WERI-Rb-1 (cell line): ENCODE data around the gene GBA2.

Experiments used
- DNase-seq: peaks from one replicate; pipeline ENCODE4 v3.0.0-alpha.2; 2020
- H3K27ac ChIP-seq: fragments of 250-450 bp; sonication (Bioruptor Pico); 2 replicates; pipeline ENCODE4 v1.5.1; 2020; ENCODE audit warnings: mild to moderate bottlenecking, moderate library complexity
- H3K27me3 ChIP-seq: fragments of 250-450 bp; sonication (Bioruptor Pico); 2 replicates; pipeline ENCODE4 v1.5.1; 2021; ENCODE audit warnings: mild to moderate bottlenecking, low read depth, moderate library complexity; ENCODE audit not compliant: insufficient read depth, severe bottlenecking
- H3K36me3 ChIP-seq: fragments of 250-450 bp; sonication (Bioruptor Pico); 2 replicates; pipeline ENCODE4 v1.5.1; 2020; ENCODE audit warnings: mild to moderate bottlenecking, moderate library complexity
- H3K4me3 ChIP-seq: 2 replicates; pipeline ENCODE4 v1.5.1; 2011; ENCODE audit warnings: low read depth, mild to moderate bottlenecking, control low read depth, low read length
- H3K9me3 ChIP-seq: fragments of 250-450 bp; sonication (Bioruptor Pico); 2 replicates; pipeline ENCODE4 v1.5.1; 2021; ENCODE audit warnings: mild to moderate bottlenecking, moderate library complexity; ENCODE audit not compliant: severe bottlenecking
- CTCF ChIP-seq: IDR thresholded peaks from 2 replicates; pipeline ENCODE4 v1.5.1; 2011; ENCODE audit warnings: low read depth, mild to moderate bottlenecking, control low read depth, inconsistent platforms, low read length

Gene GBA2

DNA sequence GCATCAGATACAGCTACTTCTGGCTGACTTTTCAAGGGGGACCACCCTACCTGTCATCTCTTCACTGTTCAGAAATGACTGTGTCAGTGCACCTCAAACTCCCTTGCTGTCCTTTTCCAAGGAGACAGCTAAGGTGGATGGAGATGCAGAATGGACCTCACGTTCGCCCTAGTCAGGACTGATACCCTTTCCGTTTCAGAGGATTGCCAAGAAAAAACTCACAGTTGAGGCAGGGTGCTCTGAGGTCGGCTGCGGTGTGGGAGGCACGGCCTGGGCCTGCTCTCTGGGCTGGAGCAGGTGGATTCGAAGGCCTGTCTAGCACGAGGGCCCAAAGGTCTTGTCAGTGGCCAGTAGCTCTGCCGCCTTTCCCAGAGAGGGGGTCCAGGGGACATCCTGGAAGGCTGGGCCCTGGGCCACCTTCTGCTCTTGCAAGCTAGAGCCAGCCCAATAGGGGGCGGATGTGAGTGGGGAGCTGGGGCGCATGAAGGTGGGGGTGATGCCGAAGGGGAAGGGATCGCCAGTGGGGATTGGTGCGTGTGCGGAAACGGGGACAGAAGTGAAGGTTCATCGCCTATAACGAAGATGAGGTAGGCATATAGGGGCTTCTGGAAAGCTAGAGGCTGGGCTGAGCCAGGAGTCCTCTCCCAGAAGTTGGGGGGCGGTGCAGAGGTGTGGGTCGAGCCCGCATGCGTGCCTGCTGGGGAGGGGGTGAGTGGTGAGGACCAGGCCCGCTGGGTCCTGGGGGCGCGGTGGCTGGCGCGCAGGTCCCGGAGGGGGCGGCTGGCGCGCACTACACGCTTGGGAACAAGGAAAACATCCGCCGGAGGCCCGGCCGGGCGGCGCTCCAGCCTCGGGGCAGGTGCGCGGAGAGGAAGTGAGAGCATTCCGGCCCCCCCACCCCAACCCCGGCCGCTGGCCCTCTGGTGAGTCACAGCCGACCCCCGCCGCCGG is 7.5 kb upstream of the GBA2 start:
- Histone ChIP-seq H3K36me3 (peaks cover 26% of the 10 kb centered on the region), H3K9me3 (no peaks in the 10 kb centered on the region), H3K4me3 (peak overlapping the region; percentile 90), H3K27ac (peak overlapping the region; percentile 87), H3K27me3 (no peaks in the 10 kb centered on the region)
- peak; percentile 90 for DNase-seq
- peak; percentile 85 for TF ChIP-seq CTCF

DNA sequence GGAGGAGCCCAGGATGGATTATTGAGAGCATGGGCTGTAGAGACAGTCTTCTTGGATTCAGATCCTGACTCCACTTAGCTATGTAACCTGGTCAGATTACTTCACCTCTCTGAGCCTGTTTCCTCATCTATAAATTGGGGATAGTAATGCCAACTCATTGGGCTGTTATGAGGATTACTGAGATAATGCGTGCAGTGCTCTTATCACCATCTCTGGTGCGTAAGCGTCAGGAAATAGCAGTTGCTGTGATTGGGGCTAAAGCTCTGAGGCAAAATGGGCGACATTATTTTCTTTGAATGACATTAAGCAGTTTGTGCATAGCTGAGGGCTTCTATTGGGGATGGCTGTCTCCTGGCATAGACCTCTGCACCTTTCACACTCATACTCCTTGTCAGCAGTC is 6.0 kb upstream of the GBA2 start:
- DNase-seq, result no peak
- H3K4me3 ChIP-seq, result no peak overlapping the region
- H3K36me3 ChIP-seq, result peaks cover 21% of the 10 kb centered on the region
- no peak for TF ChIP-seq CTCF
- no peak overlapping the region for H3K27ac ChIP-seq
- no peaks in the 10 kb centered on the region for H3K27me3 ChIP-seq
- no peaks in the 10 kb centered on the region for H3K9me3 ChIP-seq

- TF ChIP-seq CTCF, result no peak
- H3K36me3 ChIP-seq, result peaks cover 21% of the 10 kb centered on the region
- no peak for DNase-seq
- H3K4me3 ChIP-seq, result no peak within 1 kb of the TSS
- no peaks in the 10 kb centered on the region for H3K9me3 ChIP-seq
- no peaks in the 10 kb centered on the region for H3K27me3 ChIP-seq
- no peak within 1 kb of the TSS for H3K27ac ChIP-seq
Measured at GRCh38 chr9:35754264-35754663, 5.2 kb upstream of the GBA2 start, which contains the start of gene MSMP. MSMP (minus strand) TSS chr9:35754276; CDS start chr9:35754129, 147 bp downstream.

- no peaks in the 10 kb centered on the region for H3K27me3 ChIP-seq
- H3K4me3 ChIP-seq, result no peak overlapping the region
- H3K27ac ChIP-seq, result no peak overlapping the region
- peaks cover 21% of the 10 kb centered on the region for H3K36me3 ChIP-seq
- no peak for DNase-seq
- no peak for TF ChIP-seq CTCF
- no peaks in the 10 kb centered on the region for H3K9me3 ChIP-seq
Measured at GRCh38 chr9:35753466-35753865, 4.4 kb upstream of the GBA2 start.

DNA sequence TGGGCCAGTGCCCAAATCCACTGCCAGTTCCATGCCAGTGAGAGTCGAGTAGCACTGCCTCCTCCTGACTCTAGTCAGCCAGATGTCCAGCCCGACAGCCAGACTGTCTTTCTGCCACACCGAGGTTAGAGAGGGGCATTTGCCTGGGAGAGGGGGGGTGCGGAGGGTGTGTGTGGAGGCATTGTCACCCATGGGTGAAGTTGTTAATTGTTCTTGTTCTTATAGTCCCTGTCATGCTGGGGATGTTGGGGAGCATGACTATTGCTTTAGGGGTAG is 1.2 kb upstream of the GBA2 start:
- H3K27ac ChIP-seq, result no peak overlapping the region
- peaks cover 30% of the 10 kb centered on the region for H3K36me3 ChIP-seq
- no peak for TF ChIP-seq CTCF
- DNase-seq, result no peak
- H3K4me3 ChIP-seq, result no peak overlapping the region
- H3K27me3 ChIP-seq, result no peaks in the 10 kb centered on the region
- H3K9me3 ChIP-seq, result no peaks in the 10 kb centered on the region
